IMR-90 (cell line): ENCODE results near the gene PRSS1. TPM values are rescaled to one million over a fixed set of nuclear protein-coding genes. Genes with fewer than 3 reads are reported as not detected.

Source experiments
- microRNA-seq, 2 experiments: library from miRNA; stranded (forward) in 1 of 2; unstranded in 1 of 2; fragments of 10-50 nt in 1 of 2; fragments of <30 nt in 1 of 2; gene quantifications in 1 of 2; microRNA quantifications in 1 of 2; one replicate each; pipeline versions ENCODE3 to v1.1.0; 2013 to 2020; ENCODE audit not compliant: insufficient read depth in 1 of 2, insufficient read length in 1 of 2, unreplicated experiment in 1 of 2
- polyA plus RNA-seq, 3 experiments: library from polyadenylated mRNA; depleted of rRNA; stranded (reverse); fragments of >200 nt; gene quantifications; 2 replicates each; pipeline ENCODE4 v1.2.3, GENCODE V29; 2012; ENCODE audit warnings: low replicate concordance in 1 of 3
- small RNA-seq, 5 experiments: library from RNA; depleted of rRNA; stranded (forward); fragments of <200 nt; gene quantifications; one replicate each; pipeline ENCODE3, GENCODE V24; 2012
- total RNA-seq: library from RNA; depleted of rRNA; stranded (reverse); fragments of >200 nt; gene quantifications from 2 replicates; pipeline ENCODE4 v1.2.3, GENCODE V29; 2012; rRNA removed

PRSS1 gene
- total and polyA plus RNA-seq, 2 of the 4 experiments (the other 2 are of a cell fraction), result not detected

Small RNA genes lying within 50 kb of the gene (microRNA-seq; reads per million reads assigned to microRNA genes)
- gene TRBD1 (ENCODE audit: insufficient read depth, insufficient read length), result not detected
- gene TRBJ1-1 (ENCODE audit: insufficient read depth, insufficient read length), result not detected
- gene TRBJ1-2 (ENCODE audit: insufficient read depth, insufficient read length), result not detected
- not detected for gene TRBJ1-3 (ENCODE audit: insufficient read depth, insufficient read length)
- not detected for gene TRBJ1-4 (ENCODE audit: insufficient read depth, insufficient read length)
- gene TRBJ1-5 (ENCODE audit: insufficient read depth, insufficient read length), result not detected
- gene TRBJ1-6 (ENCODE audit: insufficient read depth, insufficient read length), result not detected
- gene TRBJ2-1 (ENCODE audit: insufficient read depth, insufficient read length), result not detected
- not detected for gene TRBJ2-2 (ENCODE audit: insufficient read depth, insufficient read length)
- gene TRBJ2-2P (ENCODE audit: insufficient read depth, insufficient read length), result not detected
- not detected for gene TRBJ2-3 (ENCODE audit: insufficient read depth, insufficient read length)
- gene TRBJ2-4 (ENCODE audit: insufficient read depth, insufficient read length), result not detected
- gene TRBJ2-5 (ENCODE audit: insufficient read depth, insufficient read length), result not detected
- not detected for gene TRBJ2-6 (ENCODE audit: insufficient read depth, insufficient read length)
- not detected for gene TRBJ2-7 (ENCODE audit: insufficient read depth, insufficient read length)

Small RNA genes lying within 50 kb of the gene (small RNA-seq; reads per million reads assigned to genes)
- gene TRBD1 (0 reads per million in 5 experiments), gene TRBJ1-1 (0 reads per million in 5 experiments), gene TRBJ1-2 (0 reads per million in 5 experiments), gene TRBJ1-3 (0 reads per million in 5 experiments), gene TRBJ1-4 (0 reads per million in 5 experiments), gene TRBJ1-5 (0 reads per million in 5 experiments), gene TRBJ1-6 (0 reads per million in 5 experiments), gene TRBJ2-1 (0 reads per million in 5 experiments), gene TRBJ2-2 (0 reads per million in 5 experiments), gene TRBJ2-2P (0 reads per million in 5 experiments), gene TRBJ2-3 (0 reads per million in 5 experiments), gene TRBJ2-4 (0 reads per million in 5 experiments), gene TRBJ2-5 (0 reads per million in 5 experiments), gene TRBJ2-6 (0 reads per million in 5 experiments), gene TRBJ2-7 (0 reads per million in 5 experiments)

Other genes starting within 250 kb of the PRSS1 start
- not detected in 2 replicates for gene PRSS2, start 21.5 kb downstream of the PRSS1 start, total RNA-seq
- gene PRSS2, start 21.5 kb downstream of the PRSS1 start, polyA plus RNA-seq (2012; rRNA removed), result not detected in 2 replicates
- gene EPHB6, start 105.6 kb downstream of the PRSS1 start, total RNA-seq, result under 0.01 TPM in 2 replicates
- 0.60 and 0.75 TPM in 2 replicates for gene EPHB6, start 105.6 kb downstream of the PRSS1 start, polyA plus RNA-seq (2012; rRNA removed)
- not detected in 2 replicates for gene TRPV6, start 136.3 kb downstream of the PRSS1 start, total RNA-seq
- 0.03 TPM in 1 of 2 replicates, not detected in the other for gene TRPV6, start 136.3 kb downstream of the PRSS1 start, polyA plus RNA-seq (2012; rRNA removed)
- gene TRPV5, start 184.3 kb downstream of the PRSS1 start, total RNA-seq, result not detected in 2 replicates
- gene TRPV5, start 184.3 kb downstream of the PRSS1 start, polyA plus RNA-seq (2012; rRNA removed), result not detected in 2 replicates
- gene LLCFC1, start 190.0 kb downstream of the PRSS1 start, total RNA-seq, result not detected in 2 replicates
- not detected in 2 replicates for gene LLCFC1, start 190.0 kb downstream of the PRSS1 start, polyA plus RNA-seq (2012; rRNA removed)
- not detected in 2 replicates for gene KEL, start 212.9 kb downstream of the PRSS1 start, total RNA-seq
- 0.03 and 0.07 TPM in 2 replicates for gene KEL, start 212.9 kb downstream of the PRSS1 start, polyA plus RNA-seq (2012; rRNA removed)